GM12875 (cell line): ENCODE measurements around the gene DIP2C.
A peak's percentile ranks its signal among the peaks of the same experiment; 100 is the strongest.
"Not testable (repeated sequence)": the region's sequence is repeated elsewhere in the genome, so short reads cannot be mapped to it uniquely, and the experiment has no call there.

Experiments used
- H3K4me3 ChIP-seq: one replicate; pipeline ENCODE4 v1.5.1; 2011; ENCODE audit warnings: low read depth, low read length, control low read depth
- CTCF ChIP-seq: IDR thresholded peaks from 2 replicates; pipeline ENCODE4 v1.5.1; 2011; ENCODE audit warnings: low read depth, mild to moderate bottlenecking, control low read depth, inconsistent platforms, low read length, moderate library complexity, borderline replicate concordance; ENCODE audit not compliant: insufficient read depth

Gene DIP2C

GRCh38 chr10:514137-514671 lies 175.3 kb downstream of the DIP2C start:
- H3K4me3 ChIP-seq, result no peak overlapping the region
- no peak for TF ChIP-seq CTCF

- TF ChIP-seq CTCF, result no peak
- no peak overlapping the region for H3K4me3 ChIP-seq
Measured at GRCh38 chr10:513393-513792, 176.1 kb downstream of the DIP2C start.

- not testable (repeated sequence) for H3K4me3 ChIP-seq
Measured at GRCh38 chr10:512661-513060, 176.8 kb downstream of the DIP2C start.

GRCh38 chr10:511849-512191 lies 177.6 kb downstream of the DIP2C start:
- H3K4me3 ChIP-seq, result no peak overlapping the region
- no peak for TF ChIP-seq CTCF

- peak; percentile 98 for TF ChIP-seq CTCF
- no peak overlapping the region for H3K4me3 ChIP-seq
Measured at GRCh38 chr10:511101-511848, 178.2 kb downstream of the DIP2C start.

- no peak overlapping the region for H3K4me3 ChIP-seq
Measured at GRCh38 chr10:510415-510881, 179.0 kb downstream of the DIP2C start.

More at GRCh38 chr10:510415-510881, 179.0 kb downstream of the DIP2C start:
- TF ChIP-seq CTCF, result no peak
